Measurements from ENCODE around the gene TMEM175. TPM values are rescaled to one million over a fixed set of nuclear protein-coding genes. Genes with fewer than 3 reads are reported as not detected.
A peak's percentile ranks its signal among the peaks of the same experiment; 100 is the strongest.

TMEM175 gene
- total and polyA plus RNA-seq, 2 donors (not counting 1 experiment from before 2014, with no cell fraction given) = 44.4 to 432 TPM

- Mint-ChIP-seq H3K4me1 (peaks cover 23% of the 10 kb centered on the region), H3K27ac (peak within 1 kb of the TSS; percentile 88), H3K27me3 (no peaks in the 10 kb centered on the region), H3K9me3 (ENCODE audit: insufficient read depth) (no peaks in the 10 kb centered on the region), H3K4me3 (peak within 1 kb of the TSS; percentile 91)
- Histone ChIP-seq H3K4me3 (ENCODE audit: control extremely low read depth in 1 of 5, extremely low read depth in 1 of 5, insufficient read depth in 1 of 5, low read depth in 2 of 5, low read length in 4 of 5) (peak within 1 kb of the TSS; percentile 52 to 83 (median 68)), H3K79me2 (ENCODE audit: control insufficient read depth, insufficient read depth, low read length) (peaks cover 15% of the 10 kb centered on the region), H3K9ac (ENCODE audit: low read length) (peak within 1 kb of the TSS; percentile 71), H3K27ac (ENCODE audit: low read length in 2 of 2) (peak within 1 kb of the TSS; percentile 19 to 76), H4K20me1 (ENCODE audit: control insufficient read depth, insufficient read depth, low read length, poor library complexity, severe bottlenecking) (peaks cover 14% of the 10 kb centered on the region), H3K27me3 (replicated peaks in 1 of 4; ENCODE audit: control extremely low read depth in 1 of 4, control insufficient read depth in 3 of 4, insufficient read depth in 4 of 4, low read length in 3 of 4) (no peaks in the 10 kb centered on the region), H3K4me2 (replicated peaks; ENCODE audit: low read depth, low read length, poor library complexity, severe bottlenecking) (peak within 1 kb of the TSS; percentile 86), H3K36me3 (replicated peaks in 1 of 2; ENCODE audit: control extremely low read depth in 1 of 2, control insufficient read depth in 1 of 2, extremely low read depth in 1 of 2, insufficient read depth in 2 of 2, low read length in 1 of 2) (no peaks in the 10 kb centered on the region), H3K9me3 (ENCODE audit: control extremely low read depth in 1 of 3, control insufficient read depth in 2 of 3, insufficient read depth in 1 of 3, low read length in 2 of 3) (no peaks in the 10 kb centered on the region), H2AFZ (ENCODE audit: insufficient read depth, low read depth, low read length, poor library complexity, severe bottlenecking) (peak within 1 kb of the TSS; percentile 92), H3K4me1 (ENCODE audit: control insufficient read depth in 2 of 2, insufficient read depth in 2 of 2, low read length in 2 of 2) (peaks cover 25 to 26% of the 10 kb centered on the region in 2 donors)
- CTCF ChIA-PET = interaction anchor here (0.8 to 6.7 kb wide), 30 partner anchors 11 to 745 kb away, joined by 3 to 90 read pairs (median 4); partner anchors contain the start of genes ATP5ME, DGKQ, GAK and MYL5
- POLR2A ChIA-PET = interaction anchor here (0.5 to 1.7 kb wide), 9 partner anchors 23 to 313 kb away, joined by 3 to 8 read pairs (median 4); partner anchors contain the start of genes ATP5ME, FGFRL1, GAK and MYL5
- WGBS (ENCODE audit: insufficient coverage) = 1% methylated on average over 68 of the region's 69 CpGs
- TF ChIP-seq CTCF (IDR thresholded peaks at IDR 0.05) = peak; percentile 82
- no peak for TF ChIP-seq EZH2 (IDR thresholded peaks at IDR 0.05; ENCODE audit: borderline replicate concordance, insufficient read depth, low read depth, low read length, poor library complexity, severe bottlenecking)
- DNase-seq (peak; percentile 93), ATAC-seq (ENCODE audit: low read depth) (peak; percentile 84)
- intact Hi-C loops (cut with micrococcal nuclease) = loop anchor here (1.0 to 10.0 kb wide), 10 partner anchors 14 to 742 kb away; partner anchors contain the start of genes DGKQ, FGFRL1, GAK and TMEM175
These were observed 54.8 kb downstream of the TMEM175 start, which contains the start of gene IDUA for GRCh38 chr4:986879-987623. IDUA (plus strand) TSS chr4:987044; CDS start chr4:987085, 41 bp downstream.
